Germinal center (tissue), 1 donor: ENCODE data around the gene PRSS37.

ENCODE experiments used
- DNase-seq: peaks from one replicate; pipeline ENCODE4 v3.0.0; 2012; ENCODE audit warnings: mixed read lengths, low spot score

Gene PRSS37

GRCh38 chr7:141788296-141788695 is 53.0 kb downstream of the PRSS37 start:
- no peak for DNase-seq
